Occipital lobe (tissue), 3 donors: ENCODE measurements around the gene SSNA1. TPM values are rescaled to one million over a fixed set of nuclear protein-coding genes. Genes with fewer than 3 reads are reported as not detected.
"Not testable (repeated sequence)": the region's sequence is repeated elsewhere in the genome, so short reads cannot be mapped to it uniquely, and the experiment has no call there.

Experiments used
- DNase-seq: peaks from one replicate; lab custom pipeline; 2025; lab: John Stamatoyannopoulos, UW
- small RNA-seq: library from RNA; depleted of rRNA; stranded (forward); fragments of <200 nt; gene quantifications from one replicate; pipeline ENCODE3, GENCODE V24; 2014
- total RNA-seq: library from RNA; depleted of rRNA; stranded (reverse); fragments of >200 nt; gene quantifications from one replicate; pipeline ENCODE4 v1.2.3, GENCODE V29; 2014

Gene SSNA1
- total RNA-seq, 1 donor from 2014 or later: 13.4 TPM

DNA sequence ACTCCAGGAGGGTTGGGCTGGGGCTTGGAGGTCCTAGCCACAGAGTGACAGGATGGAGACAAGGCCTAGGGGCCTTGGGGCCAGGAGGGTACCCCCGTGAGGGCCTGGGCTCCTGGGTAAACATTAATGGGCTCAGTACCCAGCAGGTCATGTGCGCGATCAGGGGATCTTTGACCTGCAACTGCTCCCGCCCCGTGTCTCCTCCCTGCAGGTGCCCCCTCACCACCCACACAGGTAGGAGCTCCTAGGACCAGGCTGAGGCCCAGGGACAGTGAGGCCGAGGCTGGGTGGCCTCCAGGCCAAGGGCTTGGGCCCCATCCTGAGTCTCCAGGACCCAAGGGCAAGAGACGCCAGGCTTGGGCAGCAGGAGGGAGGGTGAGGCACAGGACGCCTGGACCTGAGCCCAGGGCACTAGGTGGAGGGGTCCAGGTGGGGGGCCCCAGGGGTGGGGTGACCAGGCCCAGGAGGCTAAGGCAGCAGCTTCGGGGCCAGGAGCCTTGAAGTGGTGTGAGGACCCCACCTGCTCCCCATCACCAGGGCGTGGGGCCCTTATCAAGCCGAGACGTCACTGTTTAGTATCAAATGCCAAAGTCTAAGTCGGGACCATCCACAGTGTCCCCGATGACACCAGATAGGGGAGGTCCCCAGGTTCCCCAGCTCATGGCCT lies 42.4 kb downstream of the SSNA1 start, which contains the start of gene SLC34A3:
Gene SLC34A3 (plus strand): TSS at position 197 of the 667 bp plus-strand sequence. CDS start 802 bp downstream, outside the sequence.
- DNase-seq: no peak

DNA sequence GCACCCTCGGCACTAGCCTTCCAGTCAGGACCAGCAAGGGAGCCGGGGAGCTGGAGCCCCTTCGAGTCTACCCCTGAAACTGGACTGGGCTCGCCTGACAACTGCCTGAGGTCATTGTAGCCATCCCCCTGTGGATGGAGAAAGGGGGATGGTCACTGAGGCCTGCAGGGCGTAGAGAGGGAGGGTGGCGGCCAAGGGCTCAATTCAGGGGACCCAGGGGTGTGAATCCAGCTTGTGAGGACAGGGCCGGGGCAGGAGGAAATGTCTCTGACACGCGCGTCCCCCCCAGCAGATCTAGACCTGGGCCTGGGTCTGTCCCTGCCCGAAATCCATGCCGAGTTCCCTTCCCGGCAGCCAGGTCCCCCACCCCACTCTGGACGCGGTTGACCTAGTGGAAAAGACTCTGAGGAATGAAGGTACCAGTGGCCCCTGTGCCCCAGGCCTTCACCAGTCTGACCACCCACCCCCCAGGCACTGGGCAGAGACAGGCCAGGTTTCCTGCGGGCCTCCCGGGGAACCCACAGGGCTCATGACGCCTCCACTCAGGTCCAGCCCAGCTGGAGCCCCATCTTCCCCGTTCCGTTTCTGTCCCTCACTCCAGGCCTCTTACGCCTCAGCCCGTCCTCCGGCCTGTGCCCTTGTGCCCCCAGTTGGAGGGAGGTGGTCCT lies 43.0 kb downstream of the SSNA1 start:
- DNase-seq: no peak

DNA sequence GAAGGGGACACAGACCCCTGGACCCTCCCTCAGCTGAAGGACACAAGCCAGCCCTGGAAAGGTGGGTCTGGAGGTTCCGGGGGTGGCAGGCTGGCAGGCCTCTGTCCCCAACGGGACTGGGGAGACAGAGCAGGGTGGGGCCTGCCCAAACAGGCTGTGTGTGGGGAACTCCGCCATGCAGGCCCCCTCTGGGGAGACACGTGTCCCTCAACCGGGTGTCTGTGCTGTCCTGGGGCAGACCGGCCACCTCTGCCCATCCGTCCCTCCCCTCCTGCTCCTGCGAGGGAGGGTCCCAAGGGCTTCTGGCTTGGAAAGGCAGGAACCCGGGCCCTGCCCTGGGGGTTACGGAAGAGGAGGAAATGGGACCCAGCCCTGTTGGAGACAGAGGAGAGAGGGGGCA lies 43.6 kb downstream of the SSNA1 start:
- DNase-seq: no peak

DNA sequence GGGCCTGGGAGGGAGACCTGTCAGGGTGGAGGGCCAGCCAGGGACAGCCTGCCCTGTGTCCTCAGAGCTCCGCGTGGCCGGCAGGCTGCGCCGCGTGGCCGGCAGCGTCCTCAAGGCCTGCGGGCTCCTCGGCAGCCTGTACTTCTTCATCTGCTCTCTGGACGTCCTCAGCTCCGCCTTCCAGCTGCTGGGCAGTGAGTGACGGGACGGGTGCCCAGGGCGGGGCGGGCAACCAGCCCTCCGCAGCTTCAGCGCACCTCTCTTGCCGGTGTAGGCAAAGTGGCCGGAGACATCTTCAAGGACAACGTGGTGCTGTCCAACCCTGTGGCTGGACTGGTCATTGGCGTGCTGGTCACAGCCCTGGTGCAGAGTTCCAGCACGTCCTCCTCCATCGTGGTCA lies 44.0 kb downstream of the SSNA1 start:
- no peak for DNase-seq

DNA sequence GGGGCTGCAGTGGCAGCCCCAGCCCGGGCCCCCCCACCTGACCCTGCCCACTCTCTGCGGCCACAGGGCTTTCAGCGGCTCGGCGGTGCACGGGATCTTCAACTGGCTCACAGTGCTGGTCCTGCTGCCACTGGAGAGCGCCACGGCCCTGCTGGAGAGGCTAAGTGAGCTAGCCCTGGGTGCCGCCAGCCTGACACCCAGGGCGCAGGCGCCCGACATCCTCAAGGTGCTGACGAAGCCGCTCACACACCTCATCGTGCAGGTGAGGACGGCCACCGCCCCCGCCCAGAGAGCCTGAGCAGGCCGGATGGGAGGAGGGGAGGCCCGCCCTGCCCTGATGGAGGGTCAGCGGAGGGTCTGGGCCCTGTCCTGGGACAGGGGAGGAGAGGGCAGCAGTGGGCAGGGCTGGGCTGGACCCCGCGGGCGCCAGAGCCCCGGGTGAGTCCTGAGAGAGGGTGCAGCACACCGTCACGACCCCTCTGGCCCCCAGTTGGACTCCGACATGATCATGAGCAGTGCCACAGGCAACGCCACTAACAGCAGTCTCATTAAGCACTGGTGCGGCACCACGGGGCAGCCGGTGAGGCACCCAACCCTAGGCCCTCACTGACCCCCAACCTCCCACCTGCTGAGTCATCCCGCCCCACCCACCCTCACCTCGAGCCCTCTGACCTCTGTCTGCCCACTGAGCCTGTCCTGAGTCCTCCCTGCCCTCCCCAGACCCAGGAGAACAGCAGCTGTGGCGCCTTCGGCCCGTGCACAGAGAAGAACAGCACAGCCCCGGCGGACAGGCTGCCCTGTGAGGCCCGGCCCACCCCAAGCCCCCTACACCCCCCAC lies 44.9 kb downstream of the SSNA1 start:
- no peak for DNase-seq

DNA sequence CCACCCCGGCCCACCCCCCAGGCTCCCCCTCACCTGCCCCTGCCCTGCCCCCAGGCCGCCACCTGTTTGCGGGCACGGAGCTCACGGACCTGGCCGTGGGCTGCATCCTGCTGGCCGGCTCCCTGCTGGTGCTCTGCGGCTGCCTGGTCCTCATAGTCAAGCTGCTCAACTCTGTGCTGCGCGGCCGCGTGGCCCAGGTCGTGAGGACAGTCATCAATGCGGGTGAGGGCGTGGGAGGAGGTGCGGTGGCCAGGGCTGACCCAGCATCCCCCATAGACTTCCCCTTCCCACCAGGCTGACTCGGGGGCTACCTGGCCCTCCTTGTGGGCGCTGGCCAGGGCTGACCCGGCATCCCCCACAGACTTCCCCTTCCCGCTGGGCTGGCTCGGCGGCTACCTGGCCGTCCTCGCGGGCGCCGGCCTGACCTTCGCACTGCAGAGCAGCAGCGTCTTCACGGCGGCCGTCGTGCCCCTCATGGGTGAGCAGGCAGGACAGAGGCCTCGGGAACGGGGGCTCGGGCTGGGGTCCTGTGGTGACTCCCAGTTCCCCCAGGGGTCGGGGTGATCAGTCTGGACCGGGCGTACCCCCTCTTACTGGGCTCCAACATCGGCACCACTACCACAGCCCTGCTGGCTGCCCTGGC lies 45.7 kb downstream of the SSNA1 start:
- DNase-seq: no peak

DNA sequence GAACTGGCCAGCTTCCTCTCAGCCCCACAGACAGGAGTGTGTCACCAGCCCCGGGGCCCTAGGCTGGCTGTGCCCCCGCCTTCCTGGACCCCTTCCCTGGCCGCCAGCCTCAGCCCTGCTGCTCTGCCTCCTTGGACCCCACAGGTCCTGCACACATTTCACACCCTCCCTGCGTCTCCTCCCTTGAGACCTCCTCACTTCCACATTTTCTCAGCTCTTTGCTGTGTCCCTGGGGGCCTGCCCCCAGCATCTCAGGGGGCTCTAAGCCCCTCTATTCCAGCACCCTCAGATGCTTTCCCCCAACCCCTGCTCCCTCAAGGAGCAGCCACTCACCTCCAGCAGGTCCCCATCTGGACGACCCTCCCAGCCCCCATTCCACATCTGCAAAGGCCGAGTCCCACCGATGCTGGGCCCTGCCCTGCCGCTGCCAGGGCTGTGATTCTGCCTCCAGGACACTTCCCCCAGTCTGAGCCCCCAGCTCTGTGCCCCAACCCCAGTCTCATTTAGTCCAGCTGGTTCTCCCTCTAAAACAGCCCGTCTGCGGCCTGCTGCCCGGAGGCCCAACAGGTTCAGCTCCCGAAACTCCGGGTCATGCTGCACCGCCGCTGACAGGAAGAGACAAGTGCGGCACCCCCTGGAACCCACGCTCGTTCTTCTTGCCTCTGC lies 46.4 kb downstream of the SSNA1 start:
- no peak for DNase-seq

DNA sequence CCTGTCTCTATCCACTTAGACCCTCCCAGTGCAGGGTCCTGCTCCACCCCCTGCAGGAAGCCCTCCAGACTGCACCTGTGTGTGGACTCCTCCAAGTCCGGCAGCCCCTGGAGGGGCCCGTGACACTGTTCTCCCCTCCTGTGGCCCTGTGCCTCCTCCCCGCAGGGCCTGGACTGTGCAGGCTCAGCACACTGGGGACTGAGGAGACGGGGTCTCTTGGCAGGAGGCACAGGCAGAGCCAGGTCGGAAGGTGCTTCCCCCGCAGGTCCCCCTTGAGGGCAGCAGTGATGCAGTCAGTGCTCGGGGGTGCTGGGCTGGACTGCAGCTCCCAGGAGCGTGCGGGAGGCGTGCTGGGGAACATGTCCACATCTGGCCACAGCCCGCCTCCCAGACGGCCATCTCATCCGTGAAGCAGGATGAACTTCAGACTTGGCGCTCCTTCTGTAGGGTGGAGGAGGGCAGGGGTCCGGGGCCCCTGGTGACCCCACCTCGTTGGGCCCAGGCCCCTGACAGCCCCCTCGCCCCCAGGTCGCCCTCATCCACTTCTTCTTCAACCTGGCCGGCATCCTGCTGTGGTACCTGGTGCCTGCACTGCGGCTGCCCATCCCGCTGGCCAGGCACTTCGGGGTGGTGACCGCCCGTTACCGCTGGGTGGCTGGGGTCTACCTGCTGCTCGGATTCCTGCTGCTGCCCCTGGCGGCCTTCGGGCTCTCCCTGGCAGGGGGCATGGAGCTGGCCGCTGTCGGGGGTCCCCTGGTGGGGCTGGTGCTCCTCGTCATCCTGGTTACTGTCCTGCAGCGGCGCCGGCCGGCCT lies 47.2 kb downstream of the SSNA1 start:
- no peak for DNase-seq

DNA sequence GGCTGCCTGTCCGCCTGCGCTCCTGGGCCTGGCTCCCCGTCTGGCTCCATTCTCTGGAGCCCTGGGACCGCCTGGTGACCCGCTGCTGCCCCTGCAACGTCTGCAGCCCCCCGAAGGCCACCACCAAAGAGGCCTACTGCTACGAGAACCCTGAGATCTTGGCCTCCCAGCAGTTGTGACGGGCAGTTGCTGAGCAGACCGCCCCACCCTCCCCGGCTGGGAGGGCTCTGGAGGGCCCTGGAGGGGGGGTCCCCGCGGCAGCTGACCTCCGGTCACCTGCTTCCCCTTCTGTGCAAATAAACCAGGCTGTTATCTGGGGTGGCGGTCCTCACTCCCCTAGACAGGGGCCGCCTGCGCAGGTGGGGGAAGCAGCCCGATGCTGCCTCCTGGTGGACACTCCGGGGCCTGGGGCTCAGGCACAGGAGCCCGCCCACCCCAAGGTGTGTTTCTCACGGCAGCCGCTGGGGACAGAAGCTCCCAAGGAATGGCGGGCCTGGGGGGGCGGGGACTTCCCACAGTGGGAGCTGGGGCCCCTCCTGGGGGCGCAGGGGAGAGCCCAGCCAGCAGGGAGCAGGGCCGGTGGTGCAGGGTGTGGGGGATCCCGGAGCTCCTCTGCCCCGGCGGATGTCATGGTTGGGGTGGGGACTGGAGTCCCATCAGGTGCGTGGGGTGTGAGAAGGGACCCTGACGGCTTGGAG lies 47.9 kb downstream of the SSNA1 start:
- DNase-seq: peak; percentile 69

DNA sequence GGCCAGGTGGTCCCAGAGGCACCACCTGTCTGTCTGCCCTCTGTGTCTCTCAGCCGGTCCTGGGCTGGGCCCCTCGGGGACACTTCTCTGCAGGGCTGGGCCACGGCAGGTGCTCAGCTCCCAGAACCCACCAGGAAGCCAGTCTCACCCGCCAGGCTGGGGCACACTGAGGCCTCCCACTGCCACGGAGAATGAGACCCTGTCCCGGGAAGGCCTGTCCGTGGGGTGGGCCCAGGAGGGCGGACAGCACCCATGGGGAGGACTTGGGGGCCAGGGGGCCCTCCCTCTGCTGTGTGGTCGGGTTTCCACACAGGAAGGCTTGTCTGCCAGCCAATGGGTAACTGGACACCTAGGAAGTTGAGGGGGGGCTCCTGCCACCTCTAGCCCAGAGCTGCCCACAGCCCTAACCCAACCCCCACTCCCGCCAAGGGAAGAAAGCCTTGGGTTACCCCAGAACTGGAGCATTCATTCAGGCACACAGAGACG lies 48.5 kb downstream of the SSNA1 start:
- DNase-seq: no peak

DNA sequence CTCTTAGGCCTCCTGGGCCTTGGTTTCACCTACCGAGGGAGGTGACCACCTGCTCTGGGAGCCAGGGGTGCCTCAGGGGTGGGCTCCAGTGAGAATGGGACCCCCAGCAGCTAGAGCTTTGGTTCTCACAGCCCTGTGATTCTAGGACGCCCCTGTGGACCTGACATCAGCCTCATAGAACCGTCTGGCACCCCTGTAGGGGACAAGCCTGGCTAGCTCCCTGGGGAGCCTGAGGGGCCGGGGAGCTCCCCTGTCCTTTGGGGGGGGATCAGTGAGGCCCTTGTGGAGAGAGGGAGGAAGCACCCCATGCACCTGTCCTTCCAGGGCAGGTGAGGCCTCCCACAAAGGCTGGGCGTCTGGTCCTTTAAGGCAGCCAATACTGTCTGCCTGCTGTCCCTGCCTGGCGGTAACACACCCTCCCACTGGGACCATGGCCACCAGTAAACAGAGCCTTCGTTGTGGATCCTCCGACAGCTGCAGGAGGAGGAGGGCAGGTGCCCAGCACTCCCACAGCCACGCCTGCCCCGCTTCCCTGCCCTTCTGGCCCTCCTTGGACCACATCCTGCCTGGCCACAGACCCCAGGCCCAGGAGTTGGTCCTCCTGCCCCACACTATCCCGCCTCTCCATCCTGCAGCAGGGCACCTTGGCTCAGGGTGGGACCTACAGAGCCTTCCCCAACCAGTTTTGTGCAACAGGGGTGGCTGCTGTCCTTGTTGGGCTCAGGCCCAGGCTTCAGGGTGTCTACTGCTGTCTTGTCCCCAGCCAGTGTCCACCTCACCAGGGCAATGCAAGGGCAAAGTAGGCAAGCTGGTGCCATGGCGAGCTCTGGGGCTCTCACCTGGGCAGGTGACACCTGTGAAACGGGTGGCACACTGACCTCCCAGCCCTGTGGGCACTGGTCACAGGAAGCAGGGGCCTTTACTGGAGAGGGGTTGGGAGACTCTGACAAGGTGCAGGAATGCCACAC lies 49.6 kb downstream of the SSNA1 start:
- DNase-seq: peak; percentile 72

DNA sequence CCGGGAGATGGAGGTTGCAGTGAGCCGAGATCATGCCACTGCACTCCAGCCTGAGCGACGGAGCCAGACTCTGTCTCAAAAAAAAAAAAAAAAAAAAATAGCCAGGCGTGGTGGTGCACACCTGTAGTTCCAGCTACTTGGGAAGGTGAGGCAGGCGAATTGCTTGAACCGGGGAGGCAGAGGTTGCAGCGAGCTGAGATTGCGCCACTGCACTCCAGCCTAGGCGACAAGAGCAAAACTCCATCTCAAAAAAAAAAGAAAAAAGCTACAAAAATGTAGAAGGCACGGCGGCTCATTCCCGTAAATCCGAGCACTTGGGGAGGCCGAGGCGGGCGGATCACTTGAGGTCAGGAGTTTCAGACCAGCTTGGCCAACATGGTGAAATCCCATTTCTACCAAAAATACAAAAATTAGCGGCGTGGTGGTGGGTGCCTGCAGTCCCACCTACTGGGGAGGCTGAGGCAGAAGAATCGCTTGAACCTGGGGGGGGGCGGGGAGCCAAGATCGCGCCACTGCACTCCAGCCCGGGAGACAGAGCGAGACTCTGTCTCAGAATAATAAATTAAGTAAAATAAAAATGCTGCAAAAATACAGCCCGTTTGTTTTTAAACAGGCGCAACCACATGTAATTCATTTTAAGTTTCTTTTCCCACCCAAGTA lies 51.2 kb downstream of the SSNA1 start:
- not testable (repeated sequence) for DNase-seq

Small RNA genes within 50 kb of the gene (small RNA-seq; reads per million reads assigned to genes)
- gene MIR3621: not detected

Other genes with a start within 250 kb of the SSNA1 start
- 53.7 TPM for gene FBXW5, start 243.9 kb upstream of the SSNA1 start, total RNA-seq
- not detected for gene C8G, start 243.4 kb upstream of the SSNA1 start, total RNA-seq
- not detected for gene LCN12, start 236.4 kb upstream of the SSNA1 start, total RNA-seq
- gene PTGDS, start 211.2 kb upstream of the SSNA1 start, total RNA-seq: 52.1 TPM
- 0.16 TPM for gene LCNL1, start 205.7 kb upstream of the SSNA1 start, total RNA-seq
- gene PAXX, start 196.3 kb upstream of the SSNA1 start, total RNA-seq: 13.6 TPM
- gene CLIC3, start 192.1 kb upstream of the SSNA1 start, total RNA-seq: 0.31 TPM
- gene ABCA2, start 160.4 kb upstream of the SSNA1 start, total RNA-seq: 20.9 TPM
- not detected for gene FUT7, start 156.6 kb upstream of the SSNA1 start, total RNA-seq
- gene NPDC1, start 142.5 kb upstream of the SSNA1 start, total RNA-seq: 15.3 TPM
- 0.16 TPM for gene ENTPD2, start 134.6 kb upstream of the SSNA1 start, total RNA-seq
- gene SAPCD2, start 118.1 kb upstream of the SSNA1 start, total RNA-seq: 1.6 TPM
- gene UAP1L1, start 111.2 kb upstream of the SSNA1 start, total RNA-seq: 0.31 TPM
- 38.5 TPM for gene MAN1B1, start 101.7 kb upstream of the SSNA1 start, total RNA-seq
- gene DPP7, start 73.9 kb upstream of the SSNA1 start, total RNA-seq: 17.6 TPM
- gene GRIN1, start 49.5 kb upstream of the SSNA1 start, total RNA-seq: 31.2 TPM
- gene LRRC26, start 18.6 kb upstream of the SSNA1 start, total RNA-seq: 0.62 TPM
- not detected for gene TMEM210, start 16.6 kb upstream of the SSNA1 start, total RNA-seq
- 19.3 TPM for gene ANAPC2, start 116 bp upstream of the SSNA1 start, total RNA-seq
- 4.7 TPM for gene TPRN, start 12.1 kb downstream of the SSNA1 start, total RNA-seq
- gene TMEM203, start 17.0 kb downstream of the SSNA1 start, total RNA-seq: 42.9 TPM
- 2.8 TPM for gene NDOR1, start 17.0 kb downstream of the SSNA1 start, total RNA-seq
- gene RNF208, start 33.6 kb downstream of the SSNA1 start, total RNA-seq: 1.4 TPM
- not detected for gene CYSRT1, start 36.5 kb downstream of the SSNA1 start, total RNA-seq
- not detected for gene RNF224, start 38.8 kb downstream of the SSNA1 start, total RNA-seq
- 0.16 TPM for gene SLC34A3, start 42.2 kb downstream of the SSNA1 start, total RNA-seq
- 68.9 TPM for gene TUBB4B, start 52.6 kb downstream of the SSNA1 start, total RNA-seq
- not detected for gene STPG3, start 62.6 kb downstream of the SSNA1 start, total RNA-seq
- gene NELFB, start 66.7 kb downstream of the SSNA1 start, total RNA-seq: 44.8 TPM
- 0.31 TPM for gene TOR4A, start 89.0 kb downstream of the SSNA1 start, total RNA-seq
- 3.6 TPM for gene NRARP, start 113.6 kb downstream of the SSNA1 start, total RNA-seq
- 14.2 TPM for gene EXD3, start 234.5 kb downstream of the SSNA1 start, total RNA-seq
- gene NOXA1, start 234.7 kb downstream of the SSNA1 start, total RNA-seq: 2.0 TPM